PC-3 (cell line): Measurements from ENCODE around the gene PPP1R3D.

ENCODE experiments used
- CTCF ChIP-seq: fragments of 300-600 bp; sonication (generic); conservative IDR thresholded peaks from 2 replicates; pipeline ENCODE4 v1.5.1; 2017; ENCODE audit warnings: antibody characterized with exemption, low read depth, mild to moderate bottlenecking, low read length
- EZH2 ChIP-seq: fragments of 300-600 bp; sonication (generic); IDR thresholded peaks from one replicate; pipeline ENCODE4 v1.6.1; 2017; ENCODE audit warnings: antibody characterized with exemption, mild to moderate bottlenecking, low read length; ENCODE audit not compliant: unreplicated experiment
- EZH2phosphoT487 ChIP-seq: fragments of 300-600 bp; sonication (generic); IDR thresholded peaks from 2 replicates; pipeline ENCODE4 v1.6.1; 2018; ENCODE audit warnings: mild to moderate bottlenecking, antibody characterized with exemption, low read length, borderline replicate concordance

DNA sequence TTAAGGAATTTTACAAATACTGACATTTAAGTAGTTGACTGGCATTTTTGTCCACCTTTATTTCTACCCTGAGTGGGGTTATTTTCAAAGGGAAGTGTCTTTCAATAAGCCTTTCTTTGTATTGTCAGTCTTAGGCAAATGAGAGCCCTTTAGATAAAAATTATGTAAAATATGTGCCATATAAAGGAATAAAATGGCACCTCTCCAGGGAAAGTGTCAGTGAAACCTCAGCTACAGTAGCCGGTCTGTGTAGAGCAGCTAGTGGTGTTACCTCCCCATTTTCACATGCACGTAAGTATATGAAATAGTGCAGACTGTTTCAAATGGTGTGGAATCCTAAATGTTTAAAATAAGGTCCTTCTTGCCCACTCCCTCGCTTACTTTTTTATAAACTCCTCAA, 5.1 kb upstream of the PPP1R3D start:
- TF ChIP-seq CTCF, result no peak
- TF ChIP-seq EZH2phosphoT487, result no peak
- TF ChIP-seq EZH2, result no peak
